HUDEP-2 (cell line): ENCODE data around the gene CNTN4.

Source experiments
- DNase-seq, 76 experiments: peaks; one replicate each; lab custom pipeline; 2025; ENCODE audit not compliant: unreplicated experiment in 76 of 76; lab: John Stamatoyannopoulos, UW

The CNTN4 gene

GRCh38 chr3:2934541-2934940 is 835.9 kb downstream of the CNTN4 start:
- no peak for DNase-seq

GRCh38 chr3:2937055-2937454 is 838.4 kb downstream of the CNTN4 start:
- DNase-seq = no peak

- DNase-seq = no peak
Measured at GRCh38 chr3:2937592-2937991, 838.9 kb downstream of the CNTN4 start.

- no peak for DNase-seq
Measured at GRCh38 chr3:2938711-2939110, 840.0 kb downstream of the CNTN4 start.

GRCh38 chr3:2940062-2940461 is 841.4 kb downstream of the CNTN4 start:
- DNase-seq = no peak

GRCh38 chr3:2944628-2945027 is 846.0 kb downstream of the CNTN4 start:
- no peak for DNase-seq

- DNase-seq = no peak
Measured at GRCh38 chr3:2945121-2945520, 846.5 kb downstream of the CNTN4 start.

GRCh38 chr3:2947536-2947935 is 848.9 kb downstream of the CNTN4 start:
- no peak for DNase-seq

- no peak for DNase-seq
Measured at GRCh38 chr3:2948882-2949281, 850.2 kb downstream of the CNTN4 start.

- DNase-seq = no peak
Measured at GRCh38 chr3:2950159-2950558, 851.5 kb downstream of the CNTN4 start.

- no peak for DNase-seq
Measured at GRCh38 chr3:2957115-2957514, 858.4 kb downstream of the CNTN4 start.

- DNase-seq = no peak
Measured at GRCh38 chr3:2958551-2958950, 859.9 kb downstream of the CNTN4 start.

- DNase-seq = no peak
Measured at GRCh38 chr3:2961576-2961975, 862.9 kb downstream of the CNTN4 start.

GRCh38 chr3:2967871-2968270 is 869.2 kb downstream of the CNTN4 start:
- DNase-seq = no peak

- DNase-seq = no peak
Measured at GRCh38 chr3:2968475-2968874, 869.8 kb downstream of the CNTN4 start.

- no peak for DNase-seq
Measured at GRCh38 chr3:2976212-2976611, 877.5 kb downstream of the CNTN4 start.

- DNase-seq = no peak
Measured at GRCh38 chr3:2976796-2977195, 878.1 kb downstream of the CNTN4 start.

- DNase-seq = no peak
Measured at GRCh38 chr3:2978977-2979732, 880.5 kb downstream of the CNTN4 start.

GRCh38 chr3:2984005-2984830 is 885.6 kb downstream of the CNTN4 start:
- no peak for DNase-seq

- no peak for DNase-seq
Measured at GRCh38 chr3:2984831-2985220, 886.2 kb downstream of the CNTN4 start.

- DNase-seq = no peak
Measured at GRCh38 chr3:2985479-2985878, 886.8 kb downstream of the CNTN4 start.

- no peak for DNase-seq
Measured at GRCh38 chr3:2992534-2992933, 893.9 kb downstream of the CNTN4 start.
